BE2C (cell line): ENCODE results near the gene MAP3K7.

ENCODE experiments used
- DNase-seq: peaks from one replicate; pipeline ENCODE4 v3.0.0-alpha.2; 2020
- H3K27me3 ChIP-seq: fragments of 250-450 bp; sonication (Bioruptor Pico); 2 replicates; pipeline ENCODE4 v1.5.1; 2020; ENCODE audit warnings: mild to moderate bottlenecking
- H3K36me3 ChIP-seq: fragments of 250-450 bp; sonication (Bioruptor Pico); 2 replicates; pipeline ENCODE4 v1.5.1; 2020; ENCODE audit warnings: mild to moderate bottlenecking
- H3K4me1 ChIP-seq: fragments of 250-450 bp; sonication (Bioruptor Pico); 2 replicates; pipeline ENCODE4 v1.5.1; 2020
- H3K4me3 ChIP-seq: 2 replicates; pipeline ENCODE4 v1.5.1; 2011; ENCODE audit warnings: low read depth, low read length
- H3K9me3 ChIP-seq: fragments of 250-450 bp; sonication (Bioruptor Pico); 2 replicates; pipeline ENCODE4 v1.5.1; 2020
- TF ChIP-seq, protein P1 (sequence below): IDR thresholded peaks from 2 replicates; pipeline ENCODE4 v1.5.1; 2012; ENCODE audit warnings: mild to moderate bottlenecking, low read depth, low read length

The MAP3K7 gene

DNA sequence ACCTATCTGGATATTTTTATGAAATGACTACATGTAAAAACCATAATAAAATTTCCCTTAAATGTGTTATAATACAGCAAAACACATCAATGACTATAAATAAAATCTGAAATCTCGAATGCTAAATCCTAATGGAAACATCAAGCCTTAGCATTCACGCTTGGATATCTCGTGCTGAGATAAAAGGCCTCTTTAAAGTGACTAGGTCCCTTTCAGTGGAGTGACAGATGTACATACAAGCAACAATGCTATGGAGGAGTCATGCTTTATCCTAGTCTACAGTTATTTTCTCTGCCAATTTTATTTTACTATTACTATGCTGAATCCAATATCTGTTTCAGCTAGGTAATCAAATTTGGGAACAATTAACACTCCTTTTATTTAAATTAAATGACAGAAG lies 72.4 kb downstream of the MAP3K7 start:
- no peak overlapping the region for H3K4me3 ChIP-seq
- no peaks in the 10 kb centered on the region for H3K27me3 ChIP-seq
- H3K36me3 ChIP-seq: peaks cover 6% of the 10 kb centered on the region
- TF ChIP-seq, protein P1, sequence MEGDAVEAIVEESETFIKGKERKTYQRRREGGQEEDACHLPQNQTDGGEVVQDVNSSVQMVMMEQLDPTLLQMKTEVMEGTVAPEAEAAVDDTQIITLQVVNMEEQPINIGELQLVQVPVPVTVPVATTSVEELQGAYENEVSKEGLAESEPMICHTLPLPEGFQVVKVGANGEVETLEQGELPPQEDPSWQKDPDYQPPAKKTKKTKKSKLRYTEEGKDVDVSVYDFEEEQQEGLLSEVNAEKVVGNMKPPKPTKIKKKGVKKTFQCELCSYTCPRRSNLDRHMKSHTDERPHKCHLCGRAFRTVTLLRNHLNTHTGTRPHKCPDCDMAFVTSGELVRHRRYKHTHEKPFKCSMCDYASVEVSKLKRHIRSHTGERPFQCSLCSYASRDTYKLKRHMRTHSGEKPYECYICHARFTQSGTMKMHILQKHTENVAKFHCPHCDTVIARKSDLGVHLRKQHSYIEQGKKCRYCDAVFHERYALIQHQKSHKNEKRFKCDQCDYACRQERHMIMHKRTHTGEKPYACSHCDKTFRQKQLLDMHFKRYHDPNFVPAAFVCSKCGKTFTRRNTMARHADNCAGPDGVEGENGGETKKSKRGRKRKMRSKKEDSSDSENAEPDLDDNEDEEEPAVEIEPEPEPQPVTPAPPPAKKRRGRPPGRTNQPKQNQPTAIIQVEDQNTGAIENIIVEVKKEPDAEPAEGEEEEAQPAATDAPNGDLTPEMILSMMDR: no peak
- DNase-seq: no peak
- H3K4me1 ChIP-seq: no peaks in the 10 kb centered on the region
- H3K9me3 ChIP-seq: no peaks in the 10 kb centered on the region

DNA sequence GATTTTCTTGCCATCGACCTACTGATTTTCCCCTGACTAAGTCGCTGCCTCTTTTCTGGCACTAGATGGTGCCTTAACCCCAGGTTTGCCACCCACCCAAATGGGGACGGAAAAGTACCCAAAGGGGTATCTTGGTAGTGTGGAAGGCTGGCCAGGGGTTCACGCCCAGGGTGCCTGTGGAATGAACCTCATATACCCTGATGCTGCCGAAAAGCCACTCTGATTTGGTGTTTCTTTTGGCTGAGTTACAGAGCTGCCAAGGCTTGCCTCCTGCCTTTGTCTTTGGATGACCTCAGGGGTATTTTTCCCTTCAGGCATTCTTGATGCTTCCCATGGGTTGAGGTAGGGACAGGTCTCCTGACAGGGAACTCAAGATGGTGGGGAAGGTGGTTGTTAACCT lies 78.1 kb downstream of the MAP3K7 start:
- Histone ChIP-seq H3K4me1 (no peaks in the 10 kb centered on the region), H3K4me3 (no peak overlapping the region), H3K9me3 (no peaks in the 10 kb centered on the region), H3K36me3 (no peaks in the 10 kb centered on the region), H3K27me3 (peaks cover 3% of the 10 kb centered on the region; the same call in 1 of the 2 replicates)
- TF ChIP-seq, protein P1: peak; percentile 35
- DNase-seq: no peak

DNA sequence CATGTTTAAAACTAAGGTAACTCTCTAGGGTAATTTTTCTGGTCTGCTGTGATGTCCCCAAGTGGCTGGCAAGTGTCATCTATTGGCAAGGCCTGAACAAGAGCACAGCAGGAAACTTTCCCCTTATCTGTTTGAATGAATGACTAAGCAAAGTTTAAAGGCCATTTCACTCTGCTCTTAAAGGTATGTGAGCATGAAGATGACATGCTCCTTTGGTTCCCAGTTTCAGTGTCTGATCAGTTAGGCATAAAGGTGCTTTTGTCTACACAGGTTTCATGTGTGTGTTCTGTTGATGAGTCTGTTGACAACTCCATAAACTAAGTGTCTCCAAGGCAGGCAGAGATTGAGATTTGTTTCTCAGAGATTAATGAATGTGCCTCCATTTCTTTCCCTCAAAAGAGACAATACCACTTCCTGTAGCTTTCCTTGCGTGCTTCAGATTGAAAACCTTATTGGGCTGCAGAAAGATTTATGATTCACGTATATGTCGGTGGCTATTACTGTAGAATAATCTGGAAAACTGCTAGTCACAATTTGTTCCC lies 83.9 kb downstream of the MAP3K7 start:
- Histone ChIP-seq H3K9me3 (no peaks in the 10 kb centered on the region), H3K36me3 (no peaks in the 10 kb centered on the region), H3K4me1 (no peaks in the 10 kb centered on the region), H3K27me3 (peaks cover 3% of the 10 kb centered on the region; the same call in 1 of the 2 replicates), H3K4me3 (no peak overlapping the region)
- no peak for DNase-seq
- TF ChIP-seq, protein P1: no peak

DNA sequence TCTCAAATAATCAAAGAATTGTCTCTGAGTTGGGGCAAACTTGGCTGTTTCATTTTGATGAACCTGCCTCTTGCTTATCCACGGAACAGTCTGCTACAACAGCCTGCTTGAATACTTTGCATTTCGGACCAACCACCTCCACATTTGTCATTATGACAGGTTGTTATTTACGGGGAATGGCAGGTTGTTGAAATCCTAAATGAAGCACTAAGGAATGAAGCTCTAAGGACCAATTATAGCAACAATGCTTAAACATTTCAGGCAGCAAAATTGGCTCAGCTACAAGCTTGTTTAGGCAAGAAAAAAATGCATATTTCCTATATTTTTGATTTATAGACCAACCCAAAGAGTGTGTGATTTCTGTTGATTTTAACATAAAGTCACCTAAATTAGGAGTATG lies 84.5 kb downstream of the MAP3K7 start:
- no peaks in the 10 kb centered on the region for H3K36me3 ChIP-seq
- no peak overlapping the region for H3K4me3 ChIP-seq
- H3K4me1 ChIP-seq: no peaks in the 10 kb centered on the region
- TF ChIP-seq, protein P1: no peak
- no peak for DNase-seq
- no peaks in the 10 kb centered on the region for H3K9me3 ChIP-seq
- peaks cover 3% of the 10 kb centered on the region; the same call in 1 of the 2 replicates for H3K27me3 ChIP-seq

DNA sequence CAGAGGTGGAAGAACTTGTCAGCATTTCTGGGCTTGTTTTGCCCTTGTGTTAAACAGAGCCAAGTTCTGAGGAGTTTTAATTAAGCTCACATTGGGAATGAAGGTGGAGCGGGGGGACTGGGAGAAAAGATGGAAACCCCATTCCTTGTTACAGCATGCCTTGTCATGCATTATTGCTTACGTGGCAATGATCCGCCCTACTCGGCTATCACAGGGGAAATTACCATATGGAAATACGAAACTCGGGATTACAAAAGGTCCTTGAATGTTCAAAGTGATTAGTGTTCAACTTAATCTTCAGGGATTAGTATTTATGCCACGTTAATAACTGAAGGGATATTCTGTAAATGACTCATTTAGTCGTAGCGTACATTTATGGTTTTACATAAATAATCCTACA lies 86.4 kb downstream of the MAP3K7 start:
- Histone ChIP-seq H3K36me3 (no peaks in the 10 kb centered on the region), H3K4me3 (no peak overlapping the region), H3K9me3 (no peaks in the 10 kb centered on the region), H3K27me3 (peaks cover 3% of the 10 kb centered on the region; the same call in 1 of the 2 replicates), H3K4me1 (no peaks in the 10 kb centered on the region)
- TF ChIP-seq, protein P1: no peak
- DNase-seq: no peak

DNA sequence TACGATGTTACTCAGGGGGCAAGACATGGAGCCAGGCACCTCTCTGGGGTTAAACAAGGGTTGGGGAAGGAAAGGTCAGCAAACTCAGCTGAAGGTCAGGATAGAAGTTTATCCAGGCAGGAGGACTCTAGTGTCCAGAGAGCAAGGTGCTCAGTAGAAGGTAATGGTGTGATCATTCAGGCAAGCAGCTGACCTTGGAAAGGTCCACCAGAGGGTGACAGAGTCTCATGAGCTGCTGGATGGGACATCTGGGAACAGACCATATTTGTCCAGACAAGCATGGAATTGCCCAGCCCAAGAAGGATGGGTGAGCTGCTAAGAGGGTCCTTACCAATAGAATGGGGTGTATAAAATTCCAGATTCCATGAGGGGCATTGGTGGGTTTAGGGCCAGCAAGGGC lies 89.5 kb downstream of the MAP3K7 start:
- TF ChIP-seq, protein P1: no peak
- no peaks in the 10 kb centered on the region for H3K4me1 ChIP-seq
- no peak for DNase-seq

More for the DNA sequence above, 89.5 kb downstream of the MAP3K7 start:
- no peaks in the 10 kb centered on the region for H3K36me3 ChIP-seq
- peaks cover 4% of the 10 kb centered on the region; the same call in 1 of the 2 replicates for H3K27me3 ChIP-seq
- H3K9me3 ChIP-seq: no peaks in the 10 kb centered on the region
- H3K4me3 ChIP-seq: no peak overlapping the region
